IMR-90 (cell line): ENCODE measurements around the gene SLC22A31. TPM values are rescaled to one million over a fixed set of nuclear protein-coding genes. Genes with fewer than 3 reads are reported as not detected.

Experiments used
- ATAC-seq: fragments of 200-7000 bp; cut with Tn5 transposase; 2 replicates; pipeline ENCODE4 v1.9.1; 2020; ENCODE audit warnings: low read depth, mild to moderate bottlenecking, moderate library complexity
- BruUV-seq: library from RNA; stranded (reverse); fragments of 400-500 nt; replicated peaks from 2 replicates; lab custom pipeline; 2021; lab: Mats Ljungman, UMichigan
- CTCF ChIA-PET: fragments of 300-600 bp; formaldehyde crosslinking; extraction: SDS; loops from one replicate; lab custom pipeline; 2021; ENCODE audit warnings: antibody characterized with exemption; lab: Yijun Ruan, JAX
- POLR2A ChIA-PET: fragments of 300-600 bp; sonication (Branson Sonifier 250); formaldehyde crosslinking; loops from one replicate; lab custom pipeline; 2022; ENCODE audit warnings: antibody characterized with exemption; ENCODE audit not compliant: unreplicated experiment; lab: Charles Lee
- DNase-seq: peaks from one replicate; pipeline ENCODE4 v3.0.0; 2013
- H2AFZ ChIP-seq: replicated peaks from 2 replicates; pipeline ENCODE3; 2013; ENCODE audit warnings: low read length, mild to moderate bottlenecking; ENCODE audit not compliant: poor library complexity
- H2AK5ac ChIP-seq: 2 replicates; pipeline ENCODE4 v1.6.1; 2013; ENCODE audit warnings: low read depth, low read length, inconsistent platforms
- H2AK9ac ChIP-seq: replicated peaks from 2 replicates; pipeline ENCODE3; 2013; ENCODE audit warnings: mild to moderate bottlenecking, low read depth, low read length, moderate library complexity; ENCODE audit not compliant: poor library complexity
- H2BK120ac ChIP-seq: 2 replicates; pipeline ENCODE4 v1.6.1; 2013; ENCODE audit warnings: low read depth, low read length, inconsistent platforms
- H2BK15ac ChIP-seq: 3 replicates; pipeline ENCODE4 v1.6.1; 2013; ENCODE audit warnings: low read depth, low read length, inconsistent platforms
- H2BK20ac ChIP-seq: 2 replicates; pipeline ENCODE4 v1.6.1; 2013; ENCODE audit warnings: low read depth, mild to moderate bottlenecking, inconsistent platforms, low read length, moderate library complexity
- H2BK5ac ChIP-seq: 2 replicates; pipeline ENCODE4 v1.6.1; 2013; ENCODE audit warnings: mild to moderate bottlenecking, low read depth, low read length, inconsistent platforms; ENCODE audit not compliant: poor library complexity, severe bottlenecking
- H3K14ac ChIP-seq: replicated peaks from 2 replicates; pipeline ENCODE4 v1.6.1; 2013; ENCODE audit warnings: low read depth, low read length, inconsistent platforms
- H3K18ac ChIP-seq: 2 replicates; pipeline ENCODE4 v1.6.1; 2013; ENCODE audit warnings: low read depth, low read length, control low read depth
- H3K23ac ChIP-seq: 2 replicates; pipeline ENCODE4 v1.6.1; 2013; ENCODE audit warnings: low read depth, low read length, inconsistent platforms
- H3K27ac ChIP-seq: 2 replicates; pipeline ENCODE4 v1.5.1; 2013; ENCODE audit warnings: mild to moderate bottlenecking, control low read depth, low read length; ENCODE audit not compliant: insufficient read depth
- H3K27me3 ChIP-seq: 2 replicates; pipeline ENCODE4 v1.6.1; 2013; ENCODE audit warnings: low read length; ENCODE audit not compliant: control insufficient read depth, insufficient read depth
- H3K36me3 ChIP-seq: 2 replicates; pipeline ENCODE4 v1.6.1; 2013; ENCODE audit warnings: low read length, mixed read lengths; ENCODE audit not compliant: control insufficient read depth, insufficient read depth
- H3K4ac ChIP-seq: 2 replicates; pipeline ENCODE4 v1.6.1; 2013; ENCODE audit warnings: low read depth, low read length, inconsistent platforms
- H3K4me1 ChIP-seq: 2 replicates; pipeline ENCODE4 v1.6.1; 2013; ENCODE audit warnings: low read length, mixed read lengths; ENCODE audit not compliant: control insufficient read depth, insufficient read depth
- H3K4me2 ChIP-seq: 2 replicates; pipeline ENCODE4 v1.6.1; 2013; ENCODE audit warnings: low read depth, mild to moderate bottlenecking, control low read depth, low read length, moderate library complexity
- H3K4me3 ChIP-seq: 2 replicates; pipeline ENCODE4 v1.5.1; 2013; ENCODE audit warnings: low read depth, mild to moderate bottlenecking, control low read depth, low read length, moderate library complexity; ENCODE audit not compliant: insufficient read depth
- H3K56ac ChIP-seq: 2 replicates; pipeline ENCODE4 v1.6.1; 2013; ENCODE audit warnings: low read length, inconsistent platforms; ENCODE audit not compliant: insufficient read depth; ENCODE audit errors: extremely low read depth
- H3K79me1 ChIP-seq, 2 experiments: 2 replicates each; pipeline ENCODE4 v1.6.1; 2013; ENCODE audit warnings: low read length in 2 of 2, inconsistent platforms in 1 of 2, low read depth in 1 of 2
- H3K9ac ChIP-seq: 2 replicates; pipeline ENCODE4 v1.6.1; 2013; ENCODE audit warnings: low read depth, low read length, control low read depth
- H3K9me1 ChIP-seq: 2 replicates; pipeline ENCODE4 v1.6.1; 2013; ENCODE audit warnings: low read length, inconsistent platforms; ENCODE audit not compliant: insufficient read depth
- H3K9me3 ChIP-seq: 2 replicates; pipeline ENCODE4 v1.6.1; 2013; ENCODE audit warnings: low read length; ENCODE audit not compliant: control insufficient read depth, insufficient read depth
- H4K20me1 ChIP-seq: 2 replicates; pipeline ENCODE4 v1.6.1; 2013; ENCODE audit warnings: low read length, inconsistent platforms; ENCODE audit not compliant: insufficient read depth
- H4K5ac ChIP-seq: 2 replicates; pipeline ENCODE4 v1.6.1; 2013; ENCODE audit warnings: mild to moderate bottlenecking, low read depth, low read length, control low read depth
- H4K8ac ChIP-seq, 2 experiments: 2 replicates each; pipeline ENCODE4 v1.6.1; 2013; ENCODE audit warnings: low read depth in 2 of 2, low read length in 2 of 2, control low read depth in 1 of 2, inconsistent platforms in 1 of 2
- H4K91ac ChIP-seq: 2 replicates; pipeline ENCODE4 v1.6.1; 2013; ENCODE audit warnings: low read depth, low read length, inconsistent platforms; ENCODE audit not compliant: insufficient read depth
- BHLHE40 ChIP-seq: fragments of 150-350 bp; IDR thresholded peaks from 2 replicates; pipeline ENCODE4 v1.6.1; 2016; ENCODE audit warnings: mild to moderate bottlenecking, low read depth, low read length
- CEBPB ChIP-seq: IDR thresholded peaks from 2 replicates; pipeline ENCODE4 v1.6.1; 2012; ENCODE audit warnings: low read depth, low read length, improper control_type of control experiment
- CHD1 ChIP-seq: IDR thresholded peaks from 2 replicates; pipeline ENCODE4 v1.6.1; 2012; ENCODE audit warnings: low read depth, low read length, improper control_type of control experiment
- FOS ChIP-seq: fragments of 150-350 bp; IDR thresholded peaks from 2 replicates; pipeline ENCODE4 v1.6.1; 2016; ENCODE audit warnings: low read depth, low read length
- MAFK ChIP-seq: IDR thresholded peaks from 2 replicates; pipeline ENCODE4 v1.6.1; 2012; ENCODE audit warnings: low read depth, low read length, improper control_type of control experiment
- MAZ ChIP-seq: IDR thresholded peaks from 2 replicates; pipeline ENCODE4 v1.6.1; 2012; ENCODE audit warnings: low read depth, mild to moderate bottlenecking, low read length, improper control_type of control experiment, moderate library complexity, borderline replicate concordance
- MXI1 ChIP-seq: IDR thresholded peaks from 2 replicates; pipeline ENCODE4 v1.6.1; 2012; ENCODE audit warnings: low read depth, mild to moderate bottlenecking, low read length, moderate library complexity, borderline replicate concordance
- NFE2L2 ChIP-seq: fragments of 150-350 bp; IDR thresholded peaks from 2 replicates; pipeline ENCODE4 v1.6.1; 2016; ENCODE audit warnings: low read depth, mild to moderate bottlenecking, low read length
- RAD21 ChIP-seq: IDR thresholded peaks from 2 replicates; pipeline ENCODE4 v1.6.1; 2012; ENCODE audit warnings: low read length, improper control_type of control experiment
- RCOR1 ChIP-seq: IDR thresholded peaks from 2 replicates; pipeline ENCODE4 v1.6.1; 2012; ENCODE audit warnings: mild to moderate bottlenecking, low read length, improper control_type of control experiment; ENCODE audit not compliant: insufficient replicate concordance
- RFX5 ChIP-seq: IDR thresholded peaks from 2 replicates; pipeline ENCODE4 v1.8.0; 2012; ENCODE audit warnings: low read depth, mild to moderate bottlenecking, low read length, moderate library complexity
- SMC3 ChIP-seq: fragments of 150-350 bp; IDR thresholded peaks from 2 replicates; pipeline ENCODE4 v1.6.1; 2016; ENCODE audit warnings: low read depth, mild to moderate bottlenecking, antibody characterized with exemption, low read length, moderate library complexity
- WGBS, 2 experiments: methylation state at CpG; one replicate each; pipeline versions ENCODE4 v1.1.5 to v1.1.7; 2013; ENCODE audit warnings: missing lambda C conversion rate in 2 of 2; ENCODE audit not compliant: insufficient read length in 1 of 2; ENCODE audit errors: extremely low coverage in 2 of 2; 5-methylcytosine and 5-hydroxymethylcytosine counted together
- dilution Hi-C: fragments of 300-500 bp; cut with HindIII; formaldehyde crosslinking; loops from one replicate; pipeline ENCODE4 v1.14.3; 2018; ENCODE audit warnings: low sequenced_read_pairs; ENCODE audit not compliant: unreplicated experiment
- in situ Hi-C: fragments of 300-500 bp; cut with MboI; formaldehyde crosslinking; loops from 3 replicates; pipeline ENCODE4 v1.14.3; 2019; ENCODE audit warnings: low sequenced_read_pairs, inconsistent platforms, mixed read lengths
- intact Hi-C: fragments of 100-400 bp; cut with micrococcal nuclease; formaldehyde crosslinking; loops from 2 replicates; pipeline ENCODE4 v1.10.0; 2022
- polyA plus RNA-seq, 3 experiments: library from polyadenylated mRNA; depleted of rRNA; stranded (reverse); fragments of >200 nt; gene quantifications; 2 replicates each; pipeline ENCODE4 v1.2.3, GENCODE V29; 2012; ENCODE audit warnings: low replicate concordance in 1 of 3
- total RNA-seq: library from RNA; depleted of rRNA; stranded (reverse); fragments of >200 nt; gene quantifications from 2 replicates; pipeline ENCODE4 v1.2.3, GENCODE V29; 2012
- TF ChIP-seq, protein P1 (sequence below): fragments of 150-350 bp; IDR thresholded peaks from 2 replicates; pipeline ENCODE4 v1.6.1; 2016; ENCODE audit warnings: low read depth, mild to moderate bottlenecking, low read length, moderate library complexity, borderline replicate concordance
- TF ChIP-seq, protein P2 (sequence below): fragments of 150-350 bp; IDR thresholded peaks from 2 replicates; pipeline ENCODE4 v1.6.1; 2017; ENCODE audit warnings: mild to moderate bottlenecking, antibody characterized with exemption, low read length, low read depth
- TF ChIP-seq, protein P3 (sequence below): conservative IDR thresholded peaks from 2 replicates; pipeline ENCODE4 v1.5.1; 2012; ENCODE audit warnings: mild to moderate bottlenecking, low read depth, low read length, improper control_type of control experiment

The SLC22A31 gene
- total and polyA plus RNA-seq, 2 of the 4 experiments (the other 2 are of a cell fraction) = 0.18 to 5.5 TPM

DNA sequence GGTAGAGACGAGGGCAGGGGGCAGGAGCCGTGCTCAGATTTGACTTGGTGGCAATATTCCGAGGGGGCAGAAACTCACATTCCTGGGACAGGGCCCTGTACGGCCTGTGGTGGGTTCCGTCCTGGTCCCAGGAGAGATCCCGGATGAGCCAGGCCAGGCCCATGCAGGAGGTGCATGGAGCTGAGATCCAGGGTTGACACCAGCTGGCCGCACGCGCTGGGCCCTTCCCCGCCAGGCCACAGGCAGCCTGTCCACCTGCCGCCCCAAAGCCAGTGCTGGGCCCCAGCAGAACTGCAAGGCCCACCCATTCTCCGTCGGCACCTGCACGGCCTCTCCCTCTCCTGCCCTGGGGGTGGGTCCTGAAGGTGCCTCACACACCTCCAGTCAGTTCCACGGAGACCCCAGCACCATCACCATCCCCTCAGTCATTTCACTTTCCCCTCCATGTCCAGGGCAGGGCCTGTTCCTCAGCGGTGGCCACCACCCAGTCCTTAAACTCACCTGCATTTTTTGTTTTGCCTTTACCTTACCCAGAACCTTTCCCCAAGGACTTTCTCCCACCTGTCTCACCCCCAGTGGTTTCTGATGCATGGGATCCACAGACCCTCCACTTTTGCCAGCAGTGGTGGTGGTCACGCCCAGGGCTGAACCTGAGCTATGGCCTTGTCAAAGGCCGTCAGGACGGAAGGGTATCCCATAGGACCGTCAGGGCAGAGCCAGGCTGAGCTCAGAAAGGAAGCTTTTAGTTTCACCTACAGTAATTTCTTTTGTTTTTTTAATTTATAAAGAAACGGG is 53.9 kb downstream of the SLC22A31 start:
- 0 out of 4 replicates have a peak, but pooled peaks cover 0 to 2% of the 10 kb centered on the region in 2 experiments for H3K79me1 ChIP-seq
- dilution Hi-C loops = no loop called here
- POLR2A ChIA-PET = no interaction called here
- no peak overlapping the region for H3K56ac ChIP-seq
- no peak overlapping the region for H3K23ac ChIP-seq
- H2BK120ac ChIP-seq = no peak overlapping the region
- no peak overlapping the region for H2AK9ac ChIP-seq
- H3K9me3 ChIP-seq = no peaks in the 10 kb centered on the region
- no peak overlapping the region for H2BK15ac ChIP-seq
- ATAC-seq = no peak
- in situ Hi-C loops = no loop called here
- H3K4ac ChIP-seq = no peak overlapping the region
- no peaks in the 10 kb centered on the region for H4K20me1 ChIP-seq
- H3K27ac ChIP-seq = no peak overlapping the region
- no peak for DNase-seq
- H4K5ac ChIP-seq = no peak overlapping the region
- H2BK20ac ChIP-seq = no peak overlapping the region
- no peak overlapping the region for H3K9ac ChIP-seq
- no peak overlapping the region for H3K18ac ChIP-seq
- no peak overlapping the region for H3K14ac ChIP-seq
- H2AK5ac ChIP-seq = no peak overlapping the region
- WGBS, 2 experiments = 99% methylated on average over 12 of the region's 21 CpGs; no CpG with 5 or more reads in 1 of the 2 experiments
- H3K9me1 ChIP-seq = no peaks in the 10 kb centered on the region
- no peaks in the 10 kb centered on the region for H3K4me1 ChIP-seq
- H3K4me3 ChIP-seq = no peak overlapping the region
- no peak overlapping the region for H4K91ac ChIP-seq
- no TSS peak for BruUV-seq
- intact Hi-C loops = no loop called here
- H2AFZ ChIP-seq = no peak overlapping the region
- H4K8ac ChIP-seq = no peak overlapping the region
- H2BK5ac ChIP-seq = no peak overlapping the region
- no peaks in the 10 kb centered on the region for H3K27me3 ChIP-seq
- CTCF ChIA-PET = no interaction called here
- peaks cover 35% of the 10 kb centered on the region for H3K36me3 ChIP-seq
- no peak overlapping the region for H3K4me2 ChIP-seq
- no peak for TF ChIP-seq RFX5
- TF ChIP-seq, protein P1, sequence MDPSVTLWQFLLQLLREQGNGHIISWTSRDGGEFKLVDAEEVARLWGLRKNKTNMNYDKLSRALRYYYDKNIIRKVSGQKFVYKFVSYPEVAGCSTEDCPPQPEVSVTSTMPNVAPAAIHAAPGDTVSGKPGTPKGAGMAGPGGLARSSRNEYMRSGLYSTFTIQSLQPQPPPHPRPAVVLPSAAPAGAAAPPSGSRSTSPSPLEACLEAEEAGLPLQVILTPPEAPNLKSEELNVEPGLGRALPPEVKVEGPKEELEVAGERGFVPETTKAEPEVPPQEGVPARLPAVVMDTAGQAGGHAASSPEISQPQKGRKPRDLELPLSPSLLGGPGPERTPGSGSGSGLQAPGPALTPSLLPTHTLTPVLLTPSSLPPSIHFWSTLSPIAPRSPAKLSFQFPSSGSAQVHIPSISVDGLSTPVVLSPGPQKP = no peak
- no peak for TF ChIP-seq RCOR1
- TF ChIP-seq NFE2L2 = no peak
- TF ChIP-seq, protein P2, sequence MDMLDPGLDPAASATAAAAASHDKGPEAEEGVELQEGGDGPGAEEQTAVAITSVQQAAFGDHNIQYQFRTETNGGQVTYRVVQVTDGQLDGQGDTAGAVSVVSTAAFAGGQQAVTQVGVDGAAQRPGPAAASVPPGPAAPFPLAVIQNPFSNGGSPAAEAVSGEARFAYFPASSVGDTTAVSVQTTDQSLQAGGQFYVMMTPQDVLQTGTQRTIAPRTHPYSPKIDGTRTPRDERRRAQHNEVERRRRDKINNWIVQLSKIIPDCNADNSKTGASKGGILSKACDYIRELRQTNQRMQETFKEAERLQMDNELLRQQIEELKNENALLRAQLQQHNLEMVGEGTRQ = no peak
- TF ChIP-seq RAD21 = no peak
- TF ChIP-seq BHLHE40 = no peak
- TF ChIP-seq, protein P3, sequence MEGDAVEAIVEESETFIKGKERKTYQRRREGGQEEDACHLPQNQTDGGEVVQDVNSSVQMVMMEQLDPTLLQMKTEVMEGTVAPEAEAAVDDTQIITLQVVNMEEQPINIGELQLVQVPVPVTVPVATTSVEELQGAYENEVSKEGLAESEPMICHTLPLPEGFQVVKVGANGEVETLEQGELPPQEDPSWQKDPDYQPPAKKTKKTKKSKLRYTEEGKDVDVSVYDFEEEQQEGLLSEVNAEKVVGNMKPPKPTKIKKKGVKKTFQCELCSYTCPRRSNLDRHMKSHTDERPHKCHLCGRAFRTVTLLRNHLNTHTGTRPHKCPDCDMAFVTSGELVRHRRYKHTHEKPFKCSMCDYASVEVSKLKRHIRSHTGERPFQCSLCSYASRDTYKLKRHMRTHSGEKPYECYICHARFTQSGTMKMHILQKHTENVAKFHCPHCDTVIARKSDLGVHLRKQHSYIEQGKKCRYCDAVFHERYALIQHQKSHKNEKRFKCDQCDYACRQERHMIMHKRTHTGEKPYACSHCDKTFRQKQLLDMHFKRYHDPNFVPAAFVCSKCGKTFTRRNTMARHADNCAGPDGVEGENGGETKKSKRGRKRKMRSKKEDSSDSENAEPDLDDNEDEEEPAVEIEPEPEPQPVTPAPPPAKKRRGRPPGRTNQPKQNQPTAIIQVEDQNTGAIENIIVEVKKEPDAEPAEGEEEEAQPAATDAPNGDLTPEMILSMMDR = no peak
- TF ChIP-seq SMC3 = no peak
- TF ChIP-seq CHD1 = no peak
- no peak for TF ChIP-seq MAFK
- TF ChIP-seq MXI1 = no peak
- TF ChIP-seq MAZ = no peak
- no peak for TF ChIP-seq FOS
- TF ChIP-seq CEBPB = no peak
